H9 (cell line): ENCODE measurements around the gene DENND5B. TPM values are rescaled to one million over a fixed set of nuclear protein-coding genes. Genes with fewer than 3 reads are reported as not detected.

Experiments
- DNase-seq: peaks from one replicate; pipeline ENCODE4 v3.0.0-alpha.2; 2017
- H2AFZ ChIP-seq: one replicate; pipeline ENCODE4 v1.6.1; 2013; ENCODE audit warnings: mild to moderate bottlenecking, low read length, control low read depth, moderate library complexity
- H2AK5ac ChIP-seq: 2 replicates; pipeline ENCODE4 v1.6.1; 2013; ENCODE audit warnings: low read length, control low read depth, mixed read lengths; ENCODE audit not compliant: insufficient read length
- H2BK120ac ChIP-seq: one replicate; pipeline ENCODE4 v1.6.1; 2013; ENCODE audit warnings: low read depth, mild to moderate bottlenecking, low read length, control low read depth, inconsistent platforms; ENCODE audit not compliant: poor library complexity, severe bottlenecking
- H2BK12ac ChIP-seq: 2 replicates; pipeline ENCODE4 v1.6.1; 2013; ENCODE audit warnings: low read length, control low read depth, mixed read lengths, low read depth; ENCODE audit not compliant: insufficient read length
- H2BK15ac ChIP-seq: 2 replicates; pipeline ENCODE4 v1.6.1; 2013; ENCODE audit warnings: low read depth, low read length, control low read depth
- H2BK20ac ChIP-seq: one replicate; pipeline ENCODE4 v1.6.1; 2013; ENCODE audit warnings: low read depth, mild to moderate bottlenecking, low read length, control low read depth, inconsistent platforms; ENCODE audit not compliant: poor library complexity, severe bottlenecking
- H2BK5ac ChIP-seq: 2 replicates; pipeline ENCODE4 v1.6.1; 2013; ENCODE audit warnings: low read length, control low read depth, mixed read lengths; ENCODE audit not compliant: insufficient read length
- H3K14ac ChIP-seq: 2 replicates; pipeline ENCODE4 v1.6.1; 2013; ENCODE audit warnings: low read length, control low read depth; ENCODE audit not compliant: insufficient read depth
- H3K18ac ChIP-seq: 2 replicates; pipeline ENCODE4 v1.6.1; 2013; ENCODE audit warnings: low read depth, mild to moderate bottlenecking, mixed read lengths, low read length, control low read depth; ENCODE audit not compliant: insufficient read length
- H3K23ac ChIP-seq: 2 replicates; pipeline ENCODE4 v1.6.1; 2013; ENCODE audit warnings: low read length, control low read depth, mixed read lengths, low read depth; ENCODE audit not compliant: insufficient read length
- H3K23me2 ChIP-seq: 2 replicates; pipeline ENCODE4 v1.6.1; 2013; ENCODE audit warnings: low read depth, mild to moderate bottlenecking, mixed read lengths, low read length, control low read depth; ENCODE audit not compliant: insufficient read length, poor library complexity, severe bottlenecking
- H3K27ac ChIP-seq: 2 replicates; pipeline ENCODE4 v1.5.1; 2013; ENCODE audit warnings: low read length, control low read depth, mixed read lengths, low read depth; ENCODE audit not compliant: insufficient read length
- H3K27me3 ChIP-seq: 2 replicates; pipeline ENCODE4 v1.6.1; 2013; ENCODE audit warnings: low read length, control low read depth, inconsistent platforms; ENCODE audit not compliant: insufficient read depth
- H3K4ac ChIP-seq: 2 replicates; pipeline ENCODE4 v1.6.1; 2013; ENCODE audit warnings: low read depth, mild to moderate bottlenecking, control low read depth, inconsistent platforms, low read length, moderate library complexity
- H3K4me1 ChIP-seq: 2 replicates; pipeline ENCODE4 v1.6.1; 2013; ENCODE audit warnings: low read length, control low read depth, inconsistent platforms; ENCODE audit not compliant: insufficient read depth
- H3K4me2 ChIP-seq: 2 replicates; pipeline ENCODE4 v1.6.1; 2013; ENCODE audit warnings: low read length, control low read depth, mixed read lengths; ENCODE audit not compliant: insufficient read length, insufficient read depth
- H3K56ac ChIP-seq: 2 replicates; pipeline ENCODE4 v1.6.1; 2013; ENCODE audit warnings: low read depth, mild to moderate bottlenecking, mixed read lengths, low read length, control low read depth; ENCODE audit not compliant: insufficient read length
- H3K79me1 ChIP-seq: 2 replicates; pipeline ENCODE4 v1.6.1; 2013; ENCODE audit warnings: low read depth, mild to moderate bottlenecking, moderate library complexity, low read length, control low read depth, inconsistent platforms; ENCODE audit not compliant: insufficient read depth, poor library complexity, severe bottlenecking
- H3K79me2 ChIP-seq: 2 replicates; pipeline ENCODE4 v1.6.1; 2013; ENCODE audit warnings: low read length, control low read depth, inconsistent platforms; ENCODE audit not compliant: insufficient read depth
- H3K9ac ChIP-seq: 2 replicates; pipeline ENCODE4 v1.6.1; 2013; ENCODE audit warnings: low read length, control low read depth, mixed read lengths; ENCODE audit not compliant: insufficient read length; ENCODE audit errors: extremely low read depth
- H3K9me3 ChIP-seq: one replicate; pipeline ENCODE4 v1.6.1; 2013; ENCODE audit warnings: low read depth, low read length, inconsistent platforms; ENCODE audit not compliant: control insufficient read depth
- H3T11ph ChIP-seq: one replicate; pipeline ENCODE4 v1.6.1; 2013; ENCODE audit warnings: mild to moderate bottlenecking, low read length, control low read depth, inconsistent platforms
- H4K20me1 ChIP-seq: one replicate; pipeline ENCODE4 v1.6.1; 2013; ENCODE audit not compliant: control insufficient read depth, insufficient read length, insufficient read depth
- H4K5ac ChIP-seq: 2 replicates; pipeline ENCODE4 v1.6.1; 2013; ENCODE audit warnings: low read depth, mild to moderate bottlenecking, mixed read lengths, low read length, control low read depth; ENCODE audit not compliant: insufficient read length
- H4K8ac ChIP-seq: replicated peaks from 2 replicates; pipeline ENCODE4 v1.6.1; 2013; ENCODE audit warnings: low read length, control low read depth, mixed read lengths, low read depth; ENCODE audit not compliant: insufficient read length
- H4K91ac ChIP-seq: 2 replicates; pipeline ENCODE4 v1.6.1; 2013; ENCODE audit warnings: low read depth, mild to moderate bottlenecking, moderate library complexity, mixed read lengths, low read length, control low read depth; ENCODE audit not compliant: insufficient read length
- H3K27ac Mint-ChIP-seq, 3 experiments: 2 replicates in 2 of 3; 3 replicates in 1 of 3; pipeline ENCODE4 v1.8.0; 2020 to 2021; ENCODE audit warnings: mixed read lengths in 3 of 3, mild to moderate bottlenecking in 1 of 3, moderate library complexity in 1 of 3
- H3K27me3 Mint-ChIP-seq: 2 replicates; pipeline ENCODE4 v1.8.0; 2021; ENCODE audit warnings: low read depth, mild to moderate bottlenecking, moderate library complexity, mixed read lengths
- H3K36me3 Mint-ChIP-seq, 3 experiments: 2 replicates in 2 of 3; 3 replicates in 1 of 3; pipeline ENCODE4 v1.8.0; 2020 to 2021; ENCODE audit warnings: low read depth in 3 of 3, mixed read lengths in 3 of 3; ENCODE audit not compliant: insufficient read depth in 1 of 3
- H3K4me1 Mint-ChIP-seq, 2 experiments: 2 replicates each; pipeline ENCODE4 v1.8.0; 2020; ENCODE audit warnings: mixed read lengths in 2 of 2
- H3K4me3 Mint-ChIP-seq, 2 experiments: 2 replicates in 1 of 2; 3 replicates in 1 of 2; pipeline ENCODE4 v1.8.0; 2020 to 2021; ENCODE audit warnings: mild to moderate bottlenecking in 2 of 2, mixed read lengths in 2 of 2, moderate library complexity in 1 of 2
- H3K9me3 Mint-ChIP-seq, 2 experiments: 2 replicates in 1 of 2; 3 replicates in 1 of 2; pipeline ENCODE4 v1.8.0; 2020; ENCODE audit warnings: mild to moderate bottlenecking in 2 of 2, mixed read lengths in 2 of 2, moderate library complexity in 1 of 2
- CTCF ChIP-seq: fragments of 200-600 bp; sonication (generic); conservative IDR thresholded peaks from 3 replicates; pipeline ENCODE4 v1.8.0; 2021; ENCODE audit warnings: antibody characterized with exemption, mild to moderate bottlenecking
- WGBS: extraction: QIAGEN DNeasy Blood & Tissue Kit; methylation state at CpG from one replicate; pipeline ENCODE4 v1.1.7; 2013; ENCODE audit warnings: missing lambda C conversion rate, low lambda C conversion rate, mixed read lengths; ENCODE audit not compliant: insufficient read length; ENCODE audit errors: extremely low coverage; 5-methylcytosine and 5-hydroxymethylcytosine counted together
- total RNA-seq: library from RNA; stranded (reverse); gene quantifications from 2 replicates; pipeline ENCODE4 v1.2.1, GENCODE V29; 2021

DENND5B gene
- total RNA-seq, 1 experiment from 2014 or later, result 13.4 TPM

GRCh38 chr12:31498424-31498823 lies 92.5 kb downstream of the DENND5B start:
- peak overlapping the region; percentile 75 to 86 (median 85); a peak in 6 of 7 replicates for H3K27ac Mint-ChIP-seq
- H3K27me3 Mint-ChIP-seq, result no peaks in the 10 kb centered on the region
- Histone ChIP-seq H3K4me2 (no peak overlapping the region), H3K14ac (no peak overlapping the region), H3K27me3 (no peaks in the 10 kb centered on the region), H3K9ac (no peak overlapping the region), H3K18ac (no peak overlapping the region), H3K9me3 (no peaks in the 10 kb centered on the region), H4K20me1 (no peaks in the 10 kb centered on the region), H3K4ac (no peak overlapping the region), H3K23ac (no peak overlapping the region), H3K79me1 (peaks cover 4% of the 10 kb centered on the region), H3K79me2 (no peaks in the 10 kb centered on the region), H4K91ac (no peak overlapping the region), H2BK120ac (no peak overlapping the region), H2BK5ac (no peak overlapping the region), H2BK20ac (no peak overlapping the region), H2BK12ac (no peak overlapping the region), H2AK5ac (no peak overlapping the region), H2AFZ (no peak overlapping the region), H2BK15ac (no peak overlapping the region), H4K8ac (no peak overlapping the region), H3K27ac (no peak overlapping the region), H4K5ac (no peak overlapping the region), H3K56ac (no peak overlapping the region), H3K4me1 (no peaks in the 10 kb centered on the region), H3T11ph (no peak overlapping the region), H3K23me2 (no peaks in the 10 kb centered on the region)
- DNase-seq, result no peak
- no peak overlapping the region for H3K4me3 Mint-ChIP-seq
- peaks cover 43 to 51% of the 10 kb centered on the region in 2 experiments for H3K4me1 Mint-ChIP-seq
- no CpG with 5 or more reads among the region's 4 CpGs for WGBS
- H3K9me3 Mint-ChIP-seq, result no peaks in the 10 kb centered on the region; a peak in 1 of 5 replicates
- H3K36me3 Mint-ChIP-seq, result peaks cover 4 to 18% (median 18%) of the 10 kb centered on the region in 3 experiments
- TF ChIP-seq CTCF, result no peak
